ENCODE data around the gene AARSD1.
"Not testable (repeated sequence)": the region's sequence is repeated elsewhere in the genome, so short reads cannot be mapped to it uniquely, and the experiment has no call there.

AARSD1 gene, protein sequence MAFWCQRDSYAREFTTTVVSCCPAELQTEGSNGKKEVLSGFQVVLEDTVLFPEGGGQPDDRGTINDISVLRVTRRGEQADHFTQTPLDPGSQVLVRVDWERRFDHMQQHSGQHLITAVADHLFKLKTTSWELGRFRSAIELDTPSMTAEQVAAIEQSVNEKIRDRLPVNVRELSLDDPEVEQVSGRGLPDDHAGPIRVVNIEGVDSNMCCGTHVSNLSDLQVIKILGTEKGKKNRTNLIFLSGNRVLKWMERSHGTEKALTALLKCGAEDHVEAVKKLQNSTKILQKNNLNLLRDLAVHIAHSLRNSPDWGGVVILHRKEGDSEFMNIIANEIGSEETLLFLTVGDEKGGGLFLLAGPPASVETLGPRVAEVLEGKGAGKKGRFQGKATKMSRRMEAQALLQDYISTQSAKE

DNA sequence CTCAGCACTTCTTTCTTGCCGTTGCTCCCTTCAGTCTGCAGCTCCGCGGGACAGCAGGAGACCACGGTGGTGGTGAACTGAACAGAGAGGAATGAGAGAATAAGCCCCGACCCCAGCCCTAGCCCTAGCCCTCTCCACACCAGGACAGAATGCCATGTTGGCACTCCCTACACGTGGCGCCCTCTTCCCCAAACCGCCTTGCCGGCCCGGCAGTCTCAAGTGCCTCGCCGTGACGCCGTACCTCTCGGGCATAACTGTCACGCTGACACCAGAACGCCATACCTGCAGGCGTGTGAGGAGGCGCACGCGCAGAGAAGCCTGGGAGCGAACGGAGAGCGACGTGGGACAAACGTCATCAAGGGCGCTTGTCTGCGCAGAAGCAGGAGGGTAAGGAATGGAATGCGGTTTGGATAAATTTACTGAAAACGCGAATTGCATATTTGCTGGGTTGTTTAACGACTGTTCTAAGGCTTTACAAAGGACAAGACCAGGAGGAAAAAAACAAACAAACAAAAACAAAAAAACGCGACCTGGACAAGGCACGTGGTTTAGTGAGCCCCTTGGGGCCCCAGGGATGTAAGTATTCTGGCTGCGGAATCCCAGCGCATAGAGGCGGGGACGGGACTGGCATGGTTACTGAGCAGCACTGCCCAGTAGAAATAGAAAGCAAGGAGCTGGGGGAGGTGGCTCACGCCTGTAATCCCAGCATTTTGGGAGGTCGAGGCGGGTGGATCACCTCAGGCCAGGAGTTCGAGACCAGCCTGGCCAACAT is at the start of gene AARSD1:
Gene AARSD1 (minus strand): TSS at position 294 of the 772 bp plus-strand sequence. CDS start 14 bp downstream, at position 280.
- DNase-seq: peak; percentile 95

DNA sequence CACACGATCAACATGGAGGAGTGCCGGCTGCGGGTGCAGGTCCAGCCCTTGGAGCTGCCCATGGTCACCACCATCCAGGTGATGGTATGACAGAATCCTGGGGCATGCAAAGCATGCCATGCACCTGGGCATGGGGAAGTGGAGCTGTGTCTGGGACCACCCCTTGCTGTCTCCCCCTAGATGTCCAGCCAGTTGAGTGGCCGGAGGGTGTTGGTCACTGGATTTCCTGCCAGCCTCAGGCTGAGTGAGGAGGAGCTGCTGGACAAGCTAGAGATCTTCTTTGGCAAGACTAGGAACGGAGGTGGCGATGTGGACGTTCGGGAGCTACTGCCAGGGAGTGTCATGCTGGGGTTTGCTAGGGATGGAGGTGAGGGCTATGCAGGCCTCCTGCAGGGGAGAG is 49.0 kb upstream of the AARSD1 start:
- no peak for DNase-seq

DNA sequence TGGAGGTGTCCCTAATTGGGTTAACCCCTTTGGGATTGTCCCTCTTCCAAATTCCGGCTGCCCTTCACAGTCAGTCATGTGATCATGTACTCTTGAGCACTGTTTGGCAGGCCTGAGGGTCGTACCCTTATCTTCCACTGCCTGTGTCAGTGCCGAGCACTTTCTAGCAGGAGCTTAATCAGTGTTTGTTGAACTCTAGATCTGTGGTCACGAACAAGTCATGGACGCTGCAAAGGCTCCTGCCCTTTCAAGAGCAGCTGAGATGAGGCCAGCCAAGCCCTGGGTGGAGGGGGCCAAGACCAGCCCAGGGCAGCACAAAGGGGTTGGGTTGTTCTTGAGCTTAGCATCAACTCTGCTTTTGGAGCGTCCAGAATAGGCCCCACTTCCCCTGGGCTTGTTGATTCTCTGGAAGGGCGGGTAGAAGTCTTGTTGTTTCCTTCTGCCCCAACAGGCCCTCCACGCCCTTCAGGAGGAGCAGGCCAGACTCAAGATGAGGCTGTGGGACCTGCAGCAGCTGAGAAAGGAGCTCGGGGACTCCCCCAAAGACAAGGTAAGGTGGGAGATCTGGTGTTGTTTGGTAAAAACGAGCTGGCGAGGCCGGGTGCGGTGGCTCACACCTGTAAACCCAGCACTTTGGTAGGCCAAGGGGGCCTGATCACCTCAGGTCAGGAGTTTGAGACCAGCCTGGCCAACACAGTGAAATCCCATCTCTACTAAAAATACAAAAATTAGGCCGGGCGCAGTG is 47.6 kb upstream of the AARSD1 start:
- DNase-seq: no peak

DNA sequence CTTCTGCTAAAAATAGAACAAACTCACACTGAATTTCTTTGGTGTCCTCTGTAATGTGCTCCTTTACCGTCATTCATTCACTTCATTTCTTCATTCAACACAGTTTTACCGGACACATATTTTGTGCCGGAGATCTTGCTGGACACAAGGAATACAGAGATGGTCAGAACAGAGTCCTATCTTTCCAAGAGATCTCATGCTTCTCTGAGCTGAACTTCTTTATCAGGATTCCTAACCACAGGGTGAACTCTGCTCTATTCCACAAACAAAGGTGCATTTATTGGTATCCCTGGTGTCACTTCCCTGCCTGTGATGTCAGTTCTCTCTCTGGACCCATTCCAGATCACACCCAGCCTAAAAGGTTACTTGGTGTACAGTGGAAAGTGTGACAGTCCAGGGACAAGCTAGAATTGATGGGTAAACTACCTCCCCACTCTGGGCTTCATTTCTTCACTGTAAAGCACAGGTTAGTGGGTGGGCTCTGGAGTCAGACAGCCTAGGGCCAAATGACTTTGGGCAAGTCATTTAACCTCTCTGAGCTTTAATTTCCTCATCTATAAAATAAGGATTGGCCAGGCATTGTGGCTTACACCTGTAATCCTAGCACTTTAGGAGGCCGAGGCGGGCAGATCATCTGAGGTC is 46.5 kb upstream of the AARSD1 start:
- DNase-seq: no peak

DNA sequence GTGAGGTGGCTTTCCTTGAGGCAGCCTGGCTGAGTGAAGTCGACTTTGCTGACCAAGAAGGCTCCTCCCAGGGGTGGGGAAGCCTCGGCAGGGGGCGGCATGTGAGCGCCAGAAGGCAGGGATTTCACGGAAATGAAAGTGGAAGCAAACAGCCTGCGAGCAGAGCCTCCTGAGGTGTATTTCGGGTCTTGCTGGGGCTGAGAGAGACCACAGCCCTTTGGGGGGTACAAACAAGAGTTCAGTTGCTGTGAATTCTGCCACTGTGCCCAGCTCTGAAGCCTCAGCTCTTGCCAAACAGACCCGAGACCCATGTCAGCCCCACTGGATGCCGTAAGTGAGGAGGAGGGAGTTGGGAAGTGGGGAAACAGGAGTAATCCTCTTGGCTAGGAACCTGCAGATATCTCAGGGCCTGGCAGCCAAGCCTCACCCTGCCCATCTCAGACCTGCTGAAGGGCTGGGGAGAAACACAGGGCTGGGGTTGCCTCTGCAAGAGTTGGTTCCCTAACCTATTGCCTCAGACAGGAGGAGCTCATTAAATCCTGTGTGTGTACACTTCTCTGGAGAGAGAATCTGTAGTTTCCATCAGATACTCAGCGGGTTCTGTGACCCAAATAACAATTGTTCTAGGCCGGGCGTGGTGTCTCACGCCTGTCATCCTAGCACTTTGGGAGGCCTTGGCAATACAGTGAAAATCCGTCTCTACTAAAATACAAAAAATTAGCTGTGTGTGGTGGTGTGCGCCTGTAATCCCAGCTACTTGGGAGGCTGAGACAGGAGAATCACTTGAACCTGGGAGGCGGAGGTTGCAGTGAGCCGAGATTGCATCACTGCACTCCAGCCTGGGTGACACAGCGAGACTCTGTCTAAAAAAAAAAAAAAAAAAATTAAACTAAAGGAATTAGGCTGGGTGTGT is 42.6 kb upstream of the AARSD1 start, which contains the start of gene IFI35:
Gene IFI35 (plus strand): TSS at position 146 of the 913 bp plus-strand sequence. CDS start 164 bp downstream, at position 310.
- peak; percentile 92 for DNase-seq

DNA sequence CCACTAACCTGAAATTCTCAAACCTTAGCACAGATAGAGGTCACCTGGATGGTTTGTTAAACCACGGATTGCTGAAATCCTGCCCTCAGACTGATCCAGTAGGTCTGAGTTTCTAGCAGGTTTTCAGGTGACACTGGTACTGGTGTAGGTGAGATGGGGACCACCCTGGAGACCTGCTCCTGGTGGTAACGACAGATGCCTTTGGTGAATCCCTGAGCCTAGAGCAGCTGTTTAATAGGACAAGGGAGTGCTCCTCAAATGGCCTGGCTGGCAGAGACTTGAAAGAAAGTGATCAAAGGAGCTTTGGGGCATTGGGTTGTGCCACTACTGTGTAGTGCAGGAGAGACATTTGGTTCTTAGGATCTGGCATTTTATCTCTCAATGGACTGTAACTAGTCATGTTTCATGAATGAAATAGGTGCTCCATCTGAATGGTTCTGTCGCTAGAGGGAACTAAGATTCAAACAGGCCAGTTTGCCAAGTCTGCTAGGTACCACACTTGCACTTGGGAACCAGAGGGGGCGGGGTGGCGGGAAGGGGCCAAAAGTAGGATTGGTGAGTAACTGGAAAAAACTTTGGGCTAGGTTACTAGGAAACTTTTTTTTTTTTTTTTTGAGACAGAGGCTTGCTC is 39.4 kb upstream of the AARSD1 start:
- no peak for DNase-seq

DNA sequence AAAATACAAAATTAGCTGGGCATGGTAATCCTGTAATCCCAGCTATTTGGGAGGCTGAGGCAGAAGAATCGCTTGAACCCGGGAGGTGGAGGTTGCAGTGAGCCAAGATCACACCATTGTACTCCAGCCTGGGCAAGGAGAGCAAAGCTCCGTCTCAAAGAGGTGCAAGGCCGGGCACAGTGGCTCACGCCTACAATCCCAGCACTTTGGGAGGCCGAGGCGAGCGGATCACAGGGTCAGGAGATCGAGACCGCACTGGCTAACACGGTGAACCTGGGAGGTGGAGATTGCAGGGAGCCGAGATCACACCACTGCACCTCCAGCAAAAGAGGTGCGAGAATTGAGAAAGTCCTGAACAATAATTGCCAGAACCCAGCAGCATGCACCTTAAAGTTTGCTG is 36.6 kb upstream of the AARSD1 start:
- DNase-seq: not testable (repeated sequence)

DNA sequence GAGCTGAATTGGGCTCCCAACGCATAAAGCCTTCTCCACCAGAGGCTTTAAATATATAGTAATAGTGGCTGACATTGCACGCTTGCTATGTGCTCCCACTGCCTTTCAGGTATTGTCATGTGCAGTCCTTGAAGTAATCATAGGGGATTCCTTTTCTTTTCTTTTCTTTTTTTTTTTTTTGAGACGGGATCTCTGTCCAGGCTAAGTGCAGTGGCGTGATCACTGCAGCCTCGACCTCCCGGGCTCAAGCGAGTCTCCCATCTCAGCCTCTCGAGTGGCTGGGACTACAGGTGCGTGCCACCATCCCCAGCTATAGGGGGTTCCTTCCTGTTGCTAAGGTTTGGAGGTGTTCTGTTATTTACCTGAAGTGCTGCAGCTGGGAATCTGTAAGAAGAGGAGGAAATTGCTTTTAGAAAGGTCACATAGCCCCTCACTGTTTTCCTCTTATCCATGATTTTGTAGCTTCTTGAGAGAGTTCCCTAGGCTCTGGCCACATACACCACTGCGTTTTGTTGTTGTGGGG is 34.8 kb upstream of the AARSD1 start:
- no peak for DNase-seq

DNA sequence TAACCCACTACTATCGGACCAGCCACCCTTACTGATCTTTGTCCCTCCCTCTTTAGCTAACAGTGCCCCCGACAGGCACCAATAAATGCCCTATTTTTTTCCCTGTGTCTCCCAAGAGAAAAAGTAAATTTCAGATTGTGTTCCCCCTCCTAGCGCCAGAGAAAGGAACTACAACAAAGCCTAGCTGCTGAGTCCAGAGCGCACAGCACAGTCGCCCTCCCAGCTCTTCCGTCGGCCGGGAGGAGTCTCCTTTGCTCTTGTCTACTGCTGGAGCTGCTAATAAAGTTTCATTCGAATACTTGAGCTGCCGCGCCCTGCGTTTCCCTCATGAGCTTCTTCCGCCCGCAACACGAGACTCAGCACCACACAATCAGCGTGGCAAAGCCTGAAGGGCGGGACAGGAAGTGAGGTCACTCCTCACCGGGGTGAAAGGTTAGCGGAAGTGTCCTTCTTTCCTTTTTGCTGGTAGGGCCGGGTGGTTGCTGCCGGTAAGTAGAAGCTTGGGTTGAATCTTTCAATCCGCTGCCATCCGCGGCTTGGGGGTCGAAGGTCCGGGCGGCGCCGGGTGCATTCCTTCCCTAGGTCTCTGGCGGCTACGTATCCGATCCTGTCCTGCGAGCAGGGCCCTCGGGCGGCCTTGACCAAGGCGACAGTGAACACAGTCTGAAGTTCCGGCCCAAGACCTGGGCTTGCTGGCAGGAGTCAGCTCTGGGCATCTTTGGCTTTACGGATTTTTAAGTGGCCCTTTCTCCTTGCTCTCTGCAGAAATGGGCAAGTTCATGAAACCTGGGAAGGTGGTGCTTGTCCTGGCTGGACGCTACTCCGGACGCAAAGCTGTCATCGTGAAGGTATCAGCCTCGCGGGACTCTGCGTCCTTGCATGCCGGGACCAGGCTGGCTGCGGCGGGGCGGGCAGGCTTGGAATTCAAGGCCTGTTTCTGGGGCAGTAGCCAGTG is 34.0 kb upstream of the AARSD1 start, which contains the start of gene RPL27:
Gene RPL27 (plus strand): TSS at position 436 of the 955 bp plus-strand sequence. CDS start 332 bp downstream, at position 768.
- DNase-seq: peak; percentile 99

DNA sequence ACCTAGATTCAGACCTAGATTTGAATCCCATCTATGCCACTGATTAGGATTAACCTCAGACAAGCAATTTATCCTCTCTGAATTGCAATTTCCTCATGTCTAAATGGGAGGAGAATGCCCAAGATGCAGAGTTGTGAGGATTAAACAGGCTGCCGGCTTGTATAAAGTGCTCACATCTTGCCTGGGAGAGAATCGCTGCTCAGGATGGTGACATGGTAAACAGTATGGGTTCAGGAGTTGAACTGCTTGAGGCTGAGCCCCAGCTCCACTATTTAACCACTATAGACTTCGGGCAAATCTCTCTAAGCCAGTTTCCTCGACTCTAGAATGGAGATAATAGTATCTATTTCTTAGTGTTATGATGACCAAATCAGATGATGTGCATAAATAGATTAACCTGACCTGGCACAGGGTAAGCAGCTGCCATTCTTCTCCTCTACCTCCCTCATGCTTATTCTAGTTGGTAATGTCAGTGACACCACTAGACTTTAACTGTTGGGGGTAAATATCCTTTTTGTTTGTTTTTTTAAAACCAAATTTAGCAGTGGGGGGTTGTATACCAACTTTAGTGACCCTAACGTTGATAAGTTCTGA is 33.2 kb upstream of the AARSD1 start:
- no peak for DNase-seq

DNA sequence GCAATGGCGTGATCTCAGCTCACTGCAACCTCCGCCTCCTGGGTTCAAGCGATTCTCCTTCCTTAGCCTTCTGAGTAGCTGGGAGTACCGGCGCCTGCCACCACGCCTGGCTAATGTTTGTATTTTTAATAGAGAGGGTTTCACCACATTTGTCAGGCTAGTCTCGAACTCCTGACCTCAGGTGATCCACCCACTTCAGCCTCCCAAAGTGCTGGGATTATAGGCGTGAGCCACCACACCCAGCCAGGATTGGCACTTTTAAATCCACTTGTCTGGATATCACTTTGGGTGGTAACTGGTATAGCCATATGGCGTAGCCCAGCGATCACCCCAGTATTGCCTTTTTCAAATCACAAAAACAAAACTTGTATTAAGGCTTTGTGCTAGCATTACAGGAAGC is 29.7 kb upstream of the AARSD1 start:
- not testable (repeated sequence) for DNase-seq

DNA sequence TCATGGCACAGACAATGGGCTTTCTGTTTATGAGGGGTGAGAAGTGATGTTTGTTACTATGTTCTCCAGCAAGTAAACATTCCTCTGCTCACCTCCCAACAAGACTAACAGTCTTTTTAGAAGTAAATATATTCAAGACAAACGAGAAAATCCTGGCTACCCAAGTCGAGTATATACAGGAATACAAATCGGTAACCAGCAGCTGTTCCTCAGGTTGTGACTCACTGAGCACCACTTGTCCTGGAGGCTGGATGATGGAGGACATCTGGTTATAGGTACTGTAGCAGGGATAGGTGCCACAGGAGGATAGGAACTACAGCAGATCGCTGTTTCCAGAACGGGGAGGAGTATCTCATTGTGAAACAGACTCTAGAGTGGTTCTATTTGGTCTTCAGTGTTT is 28.6 kb upstream of the AARSD1 start:
- no peak for DNase-seq

DNA sequence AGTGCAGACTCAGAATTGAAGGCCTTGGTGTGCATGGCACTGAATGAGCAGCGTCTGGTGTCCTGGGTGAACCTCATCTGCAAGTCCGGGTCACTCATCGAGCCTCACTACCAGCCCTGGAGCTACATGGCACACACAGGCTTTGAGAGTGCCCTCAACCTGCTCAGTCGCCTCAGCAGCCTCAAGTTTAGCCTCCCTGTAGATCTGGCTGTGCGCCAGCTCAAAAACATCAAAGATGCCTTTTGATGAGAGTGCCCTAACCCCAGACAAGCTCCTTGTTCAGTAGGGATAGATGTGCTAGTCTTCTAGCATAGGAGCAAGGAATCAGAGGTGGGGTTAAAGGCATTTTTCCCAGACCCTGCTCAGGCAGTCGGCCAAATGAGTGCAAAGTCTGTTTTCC is 27.2 kb upstream of the AARSD1 start:
- no peak for DNase-seq

DNA sequence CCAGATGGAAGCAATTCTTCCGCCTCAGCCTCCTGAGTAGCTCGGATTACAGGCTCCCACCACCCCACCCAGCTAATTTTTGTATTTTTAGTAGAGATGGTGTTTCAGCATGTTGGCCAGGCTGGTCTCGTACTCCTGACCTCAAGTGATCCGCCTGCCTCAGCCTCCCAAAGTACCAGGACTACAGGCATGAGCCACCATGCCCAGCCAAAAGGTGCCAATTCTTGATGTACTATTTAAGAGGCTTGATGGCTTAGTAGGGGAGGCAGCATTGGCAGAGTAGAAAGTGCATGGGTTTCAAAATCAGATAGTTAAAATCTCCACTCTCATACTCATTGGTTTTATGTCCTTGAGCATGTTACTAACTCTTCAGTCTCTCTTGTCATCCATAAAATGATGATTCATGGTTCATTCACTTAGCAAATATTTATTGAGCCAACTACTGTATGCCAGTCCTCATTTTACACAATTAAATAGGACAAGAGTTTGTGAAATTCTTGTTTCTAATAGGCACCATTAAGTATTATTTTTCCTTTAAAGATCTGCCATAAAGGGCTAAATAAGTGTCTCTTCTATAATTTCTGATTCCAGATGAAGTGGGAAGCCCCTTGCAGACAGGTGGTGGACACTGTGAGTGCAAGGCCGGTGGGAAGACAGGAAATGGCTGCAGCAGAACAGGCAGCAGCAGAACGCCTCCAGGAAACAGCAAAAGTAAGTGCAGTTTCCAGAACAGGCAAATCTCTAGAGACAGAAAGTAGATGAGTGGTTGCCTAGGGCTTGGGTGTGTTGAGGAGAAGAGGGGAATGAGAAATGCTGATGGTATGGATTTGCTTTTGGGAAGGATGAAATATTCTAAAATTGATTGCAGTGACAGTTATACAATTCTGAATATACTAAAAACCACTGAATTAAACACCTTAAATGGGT is 25.7 kb upstream of the AARSD1 start:
- no peak for DNase-seq

DNA sequence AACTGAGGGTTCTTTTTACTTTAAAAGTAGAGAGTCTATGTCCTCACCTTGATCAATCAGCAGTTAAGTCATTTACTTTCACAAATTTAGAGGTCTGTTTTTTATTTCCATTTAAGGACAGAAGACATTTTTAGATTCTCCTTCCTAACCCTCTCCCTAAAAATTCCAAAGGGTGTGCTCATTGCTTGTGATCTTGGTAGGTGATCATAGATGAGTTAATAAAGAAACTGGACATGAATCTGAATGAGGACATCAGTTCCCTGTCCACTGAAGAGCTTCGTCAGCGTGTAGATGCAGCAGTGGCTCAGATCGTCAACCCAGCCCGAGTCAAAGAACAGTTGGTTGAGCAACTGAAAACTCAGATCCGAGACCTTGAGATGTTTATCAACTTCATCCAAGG is 24.9 kb upstream of the AARSD1 start:
- no peak for DNase-seq

DNA sequence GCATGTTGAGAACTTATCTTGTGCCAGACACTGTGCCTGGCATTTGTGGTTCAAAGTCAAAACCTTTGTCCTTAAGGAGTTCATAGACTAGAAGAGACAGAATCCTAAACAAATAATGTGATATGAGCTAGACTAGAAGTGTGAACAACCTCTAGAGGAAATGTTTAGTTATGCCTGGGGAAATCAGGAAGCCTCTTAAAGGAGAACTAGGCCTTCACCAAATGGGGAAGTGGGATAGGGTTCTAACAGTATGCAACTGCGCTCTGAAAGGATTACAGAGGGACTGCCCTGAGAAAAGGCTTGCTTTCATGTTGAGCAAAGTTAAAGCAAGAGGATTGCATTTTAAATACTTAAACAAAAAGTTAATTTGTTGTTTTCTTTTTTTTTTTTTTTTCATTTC is 21.0 kb upstream of the AARSD1 start:
- no peak for DNase-seq

DNA sequence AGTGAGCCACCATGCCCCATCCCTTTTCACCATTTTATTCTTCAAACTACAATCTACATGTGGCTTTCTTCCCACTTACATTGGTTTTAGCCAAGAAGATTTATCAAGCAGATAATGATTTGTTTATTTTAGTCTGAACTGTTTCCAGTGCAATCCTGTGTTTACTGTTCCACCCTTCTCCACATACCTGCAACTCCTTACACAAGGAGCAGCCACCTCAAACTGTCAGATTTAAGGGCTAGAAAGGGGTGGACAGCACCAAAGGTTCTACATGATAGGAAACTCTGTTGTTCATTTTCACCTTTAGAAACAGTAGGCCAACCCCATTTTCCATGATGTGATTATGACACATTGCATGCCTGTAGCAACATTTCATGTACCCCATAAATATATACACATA is 18.0 kb upstream of the AARSD1 start:
- DNase-seq: no peak
